NB4 (cell line): ENCODE measurements around the gene REXO1.

Source experiments
- MYC ChIP-seq: IDR thresholded peaks from 2 replicates; pipeline ENCODE4 v1.6.1; 2011; ENCODE audit warnings: low read depth, low read length
- POLR2A ChIP-seq: IDR thresholded peaks from 2 replicates; pipeline ENCODE4 v1.6.1; 2011; ENCODE audit warnings: mild to moderate bottlenecking; ENCODE audit not compliant: insufficient read length; ENCODE audit errors: extremely low read depth
- TF ChIP-seq, protein P1 (sequence below): IDR thresholded peaks from one replicate; pipeline ENCODE4 v1.5.1; 2012; ENCODE audit warnings: low read depth, low read length
- TF ChIP-seq, protein P2 (sequence below): IDR thresholded peaks from 2 replicates; pipeline ENCODE4 v1.6.1; 2011; ENCODE audit warnings: low read depth, low read length

DNA sequence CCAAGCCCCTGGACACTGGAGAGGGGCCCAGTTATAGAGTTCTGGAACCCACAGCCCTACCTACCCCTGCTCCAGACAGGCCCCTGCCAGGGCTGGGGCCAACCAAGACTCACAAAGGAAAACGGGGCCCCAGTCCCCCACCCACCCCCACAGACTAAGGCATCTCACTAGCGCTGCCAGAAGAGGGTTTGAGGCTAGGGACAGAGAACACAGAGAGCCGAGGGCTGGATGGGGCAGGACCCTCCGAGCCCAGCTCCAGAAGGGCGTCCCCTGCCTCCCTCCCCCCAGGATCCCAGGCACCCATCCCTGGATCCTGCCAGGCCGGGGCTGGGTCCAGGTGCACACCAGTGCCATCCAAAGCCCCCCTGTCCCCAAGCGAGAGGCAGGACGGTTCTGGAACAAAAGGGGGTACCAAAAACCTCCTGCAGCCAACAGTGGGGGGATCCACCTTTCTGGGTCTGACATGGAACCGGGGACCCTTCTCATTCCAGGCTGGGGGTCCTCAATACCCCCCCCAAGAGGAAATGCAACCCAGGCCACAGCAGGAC lies 4.4 kb upstream of the REXO1 start:
- TF ChIP-seq, protein P1, sequence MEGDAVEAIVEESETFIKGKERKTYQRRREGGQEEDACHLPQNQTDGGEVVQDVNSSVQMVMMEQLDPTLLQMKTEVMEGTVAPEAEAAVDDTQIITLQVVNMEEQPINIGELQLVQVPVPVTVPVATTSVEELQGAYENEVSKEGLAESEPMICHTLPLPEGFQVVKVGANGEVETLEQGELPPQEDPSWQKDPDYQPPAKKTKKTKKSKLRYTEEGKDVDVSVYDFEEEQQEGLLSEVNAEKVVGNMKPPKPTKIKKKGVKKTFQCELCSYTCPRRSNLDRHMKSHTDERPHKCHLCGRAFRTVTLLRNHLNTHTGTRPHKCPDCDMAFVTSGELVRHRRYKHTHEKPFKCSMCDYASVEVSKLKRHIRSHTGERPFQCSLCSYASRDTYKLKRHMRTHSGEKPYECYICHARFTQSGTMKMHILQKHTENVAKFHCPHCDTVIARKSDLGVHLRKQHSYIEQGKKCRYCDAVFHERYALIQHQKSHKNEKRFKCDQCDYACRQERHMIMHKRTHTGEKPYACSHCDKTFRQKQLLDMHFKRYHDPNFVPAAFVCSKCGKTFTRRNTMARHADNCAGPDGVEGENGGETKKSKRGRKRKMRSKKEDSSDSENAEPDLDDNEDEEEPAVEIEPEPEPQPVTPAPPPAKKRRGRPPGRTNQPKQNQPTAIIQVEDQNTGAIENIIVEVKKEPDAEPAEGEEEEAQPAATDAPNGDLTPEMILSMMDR: no peak
- TF ChIP-seq POLR2A (no peak), MYC (no peak)
- TF ChIP-seq, protein P2, sequence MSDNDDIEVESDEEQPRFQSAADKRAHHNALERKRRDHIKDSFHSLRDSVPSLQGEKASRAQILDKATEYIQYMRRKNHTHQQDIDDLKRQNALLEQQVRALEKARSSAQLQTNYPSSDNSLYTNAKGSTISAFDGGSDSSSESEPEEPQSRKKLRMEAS: no peak
